ENCODE results near the gene TARBP1. TPM values are rescaled to one million over a fixed set of nuclear protein-coding genes. Genes with fewer than 3 reads are reported as not detected.

TARBP1 gene
- total RNA-seq, 2 experiments from 2014 or later = 38.4 to 40.9 TPM

GRCh38 chr1:234342774-234343173 is 136.2 kb downstream of the TARBP1 start:
- Histone ChIP-seq H3K9me3 (ENCODE audit: control insufficient read depth in 1 of 2, insufficient read depth in 1 of 2, low read length in 2 of 2) (no peaks in the 10 kb centered on the region), H3K27me3 (ENCODE audit: control insufficient read depth in 1 of 2, insufficient read depth in 2 of 2, low read length in 2 of 2) (no peaks in the 10 kb centered on the region), H3K27ac (ENCODE audit: low read depth in 1 of 2, low read length in 2 of 2) (no peak overlapping the region), H3K4me3 (ENCODE audit: low read length) (no peak overlapping the region), H3K4me1 (ENCODE audit: insufficient read depth, low read length) (no peaks in the 10 kb centered on the region), H3K36me3 (ENCODE audit: insufficient read depth, low read length) (no peaks in the 10 kb centered on the region)
- peaks cover 3% of the 10 kb centered on the region for H3K9me3 Mint-ChIP-seq
- H3K4me1 Mint-ChIP-seq (ENCODE audit: low read depth) = no peaks in the 10 kb centered on the region
- H3K4me3 Mint-ChIP-seq = no peak overlapping the region
- CTCF ChIA-PET = interaction anchor here (0.9 kb wide), 1 partner anchor 16 kb away, joined by 3 read pairs; no protein-coding TSS in a partner anchor
- no peak for ATAC-seq (ENCODE audit: poor library complexity)
- no peaks in the 10 kb centered on the region for H3K36me3 Mint-ChIP-seq (ENCODE audit: low read depth)
- no peak for DNase-seq
- POLR2A ChIA-PET = no interaction called here
- intact Hi-C loops (cut with DNase I, micrococcal nuclease) = no loop called here
- no peak overlapping the region for H3K27ac Mint-ChIP-seq
- H3K27me3 Mint-ChIP-seq = no peaks in the 10 kb centered on the region
- no peak for TF ChIP-seq CTCF (IDR thresholded peaks at IDR 0.05)

Other genes starting within 250 kb of the TARBP1 start
- 10 to 100 TPM; 10.0 to 12.2 TPM for gene COA6, start 105.7 kb downstream of the TARBP1 start, total RNA-seq
- gene IRF2BP2, start 131.0 kb upstream of the TARBP1 start, total RNA-seq = 100 to 1,000 TPM; 580 to 609 TPM

Measured in CD4-positive, alpha-beta T cell (primary cell).